Fibroblast of skin of scalp (primary cell): Measurements from ENCODE around the gene NPDC1.

ENCODE experiments used
- DNase-seq: peaks from one replicate; pipeline ENCODE4 v3.0.0-alpha.2; 2013

Gene NPDC1

DNA sequence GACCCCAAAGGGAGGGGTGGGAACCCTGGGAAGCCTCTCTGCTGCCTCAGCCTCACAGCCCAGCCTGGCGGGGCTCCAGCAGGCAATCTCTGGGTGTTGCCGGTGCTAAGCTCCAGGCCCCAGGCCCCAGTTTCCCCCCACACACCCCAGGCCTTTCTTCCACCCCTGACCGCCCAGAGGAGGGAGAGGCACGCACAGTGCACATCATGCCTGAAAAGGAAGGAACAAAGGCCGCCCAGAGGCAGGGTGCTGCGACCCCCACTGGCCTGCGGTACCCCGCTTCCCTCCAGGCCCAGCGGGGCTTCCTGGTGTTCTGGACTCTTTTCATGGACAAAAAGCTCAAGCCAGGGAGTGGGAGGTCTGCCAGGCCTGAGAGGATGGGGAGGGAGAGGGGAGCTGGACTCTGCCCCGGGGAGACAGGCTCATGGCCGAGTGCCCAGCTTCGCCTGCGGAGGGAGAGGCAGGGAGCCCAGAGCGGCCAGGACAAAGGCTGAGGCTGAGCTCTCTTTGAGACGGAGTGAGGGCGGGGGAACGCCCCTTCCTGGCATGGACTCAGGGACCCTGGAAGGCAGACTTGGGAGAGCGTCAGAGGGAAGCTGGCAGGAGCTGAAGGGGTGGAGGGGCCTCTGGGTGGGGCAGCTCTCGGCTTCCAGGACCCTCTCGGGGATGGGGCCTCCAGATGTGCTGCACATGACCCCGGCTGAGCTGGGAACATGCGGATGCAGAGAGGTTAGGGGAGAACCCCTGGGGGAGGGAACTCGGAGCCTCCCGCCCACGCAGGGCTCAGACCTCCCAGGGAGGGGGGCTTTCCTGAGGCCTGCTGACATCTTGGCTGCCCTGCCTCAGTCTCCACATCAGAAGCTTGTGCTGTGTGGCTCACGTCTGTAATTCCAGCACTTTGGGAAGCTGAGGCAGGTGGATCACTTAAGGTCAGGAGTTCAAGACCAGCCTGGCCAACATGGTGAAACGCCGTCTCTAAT is 9.7 kb upstream of the NPDC1 start:
- peak; percentile 47 for DNase-seq

DNA sequence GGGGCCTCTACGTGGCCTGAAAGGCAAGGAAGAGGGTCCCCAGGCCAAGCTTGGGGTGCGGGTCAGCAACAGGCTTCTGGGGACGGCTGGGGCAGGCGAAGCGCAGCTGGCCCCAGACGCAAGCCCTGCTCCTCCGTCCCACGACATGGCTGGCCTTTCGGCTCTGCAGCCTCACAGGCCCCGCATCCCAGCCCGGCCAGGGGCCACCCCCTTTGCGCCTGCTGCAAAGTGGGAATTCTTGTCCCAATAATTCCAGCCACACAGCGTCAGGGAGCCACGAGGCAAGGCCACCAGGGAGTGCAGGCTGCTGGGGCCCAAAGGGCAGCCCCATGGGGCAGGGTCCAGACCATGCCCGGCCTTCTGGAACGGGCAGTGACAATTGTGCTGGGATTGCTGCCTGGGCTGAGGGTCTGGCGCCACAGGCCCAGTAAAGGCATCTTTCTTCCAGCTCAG is 9.0 kb upstream of the NPDC1 start:
- no peak for DNase-seq

DNA sequence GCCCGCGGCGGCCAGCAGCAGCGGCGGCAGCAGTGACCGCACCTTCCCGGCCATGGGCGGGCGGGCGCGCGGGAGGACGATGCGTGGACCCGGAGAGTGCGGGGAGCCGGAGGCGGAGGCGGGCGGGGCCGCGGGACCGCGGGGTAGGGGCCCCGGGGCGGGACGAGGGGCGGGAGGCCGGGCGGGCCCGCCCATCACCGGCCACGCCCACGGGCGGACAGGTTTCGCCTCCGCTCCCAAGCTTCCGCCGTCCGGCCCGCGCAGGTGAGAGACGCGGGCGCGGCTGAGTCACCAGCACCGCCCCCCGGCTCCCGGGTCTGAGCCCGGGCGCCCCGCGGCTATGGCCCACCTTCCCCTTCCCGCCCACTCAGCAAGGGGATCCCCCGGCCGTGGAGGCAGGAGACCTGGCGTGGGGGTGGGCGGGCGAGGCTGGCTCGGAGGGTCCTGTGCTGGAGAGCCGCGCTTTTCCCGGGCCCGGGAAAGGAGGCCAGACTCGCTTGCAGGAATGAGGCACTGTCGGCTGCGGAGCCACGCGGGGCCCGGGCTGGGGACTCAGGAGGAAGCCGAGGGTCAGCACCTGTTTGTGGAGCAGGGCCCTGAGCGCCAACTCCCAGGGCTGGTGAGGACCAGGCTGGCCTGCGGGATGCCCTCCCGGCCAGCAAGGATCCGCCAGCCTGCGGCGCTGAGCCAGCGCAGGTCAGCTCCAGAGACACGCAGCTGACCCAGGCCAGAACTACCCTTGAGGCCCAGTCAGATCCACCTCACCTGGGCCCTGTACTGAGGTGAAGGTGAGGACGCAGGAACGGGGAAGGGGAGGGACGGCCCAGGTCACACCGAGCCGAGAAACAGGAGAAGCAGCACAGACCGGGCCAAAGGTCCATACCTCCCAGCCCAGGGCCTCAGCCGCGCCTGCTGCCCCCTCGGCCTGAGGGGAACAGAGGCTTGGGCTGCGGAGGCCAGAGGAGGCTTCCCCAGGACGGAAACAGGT is 8.3 kb upstream of the NPDC1 start, which contains the start of gene ENTPD2:
TSS of gene ENTPD2 (minus strand) at position 118 of the 988 bp plus-strand sequence. CDS start at position 54, 64 bp downstream.
- no peak for DNase-seq

DNA sequence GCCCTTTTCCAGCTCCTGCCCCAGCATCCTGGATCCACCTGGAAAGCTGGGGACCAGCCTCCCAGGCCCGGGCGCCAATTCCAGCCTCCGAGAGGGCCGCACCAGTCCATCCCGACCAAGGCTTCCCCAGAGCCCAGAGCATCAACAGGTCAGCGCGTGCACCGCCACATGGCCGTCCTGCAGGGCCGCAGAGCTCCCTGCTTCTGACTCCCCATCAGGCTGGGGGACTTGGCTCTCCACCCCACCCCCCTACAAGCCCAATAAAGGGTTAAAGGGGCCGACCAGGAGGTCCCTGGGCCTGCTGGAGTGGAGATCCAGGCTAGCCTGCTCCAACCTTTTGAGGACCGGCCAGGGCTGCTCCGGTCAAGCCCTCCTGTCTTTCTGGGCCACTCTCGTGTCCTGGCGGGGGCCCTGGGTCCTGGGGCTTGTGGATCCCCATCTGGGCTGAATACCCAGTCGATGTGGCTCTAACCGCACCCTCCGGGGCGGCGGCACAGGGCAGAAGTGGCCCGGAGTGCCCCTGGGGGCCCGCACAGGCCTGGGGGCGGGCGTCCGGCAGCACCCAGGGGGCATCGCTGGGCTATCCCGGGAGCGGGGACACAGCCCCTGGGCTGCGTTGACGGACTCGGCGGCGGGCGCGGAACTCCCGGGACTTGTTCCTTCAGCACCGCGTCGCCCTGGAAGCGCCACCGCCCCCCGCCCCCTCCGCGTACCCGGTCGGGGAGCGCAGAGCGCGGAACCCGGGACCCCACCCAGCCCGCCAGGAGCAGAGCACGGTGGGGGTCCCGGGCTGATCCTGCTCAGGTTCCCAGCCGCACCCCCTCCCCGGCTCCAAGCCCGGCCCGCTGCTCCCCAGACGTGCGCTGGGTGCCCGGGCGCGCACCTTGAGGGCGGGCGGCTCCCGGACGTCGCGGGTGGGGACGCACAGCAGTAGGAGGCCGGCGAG is 7.3 kb upstream of the NPDC1 start:
- no peak for DNase-seq

DNA sequence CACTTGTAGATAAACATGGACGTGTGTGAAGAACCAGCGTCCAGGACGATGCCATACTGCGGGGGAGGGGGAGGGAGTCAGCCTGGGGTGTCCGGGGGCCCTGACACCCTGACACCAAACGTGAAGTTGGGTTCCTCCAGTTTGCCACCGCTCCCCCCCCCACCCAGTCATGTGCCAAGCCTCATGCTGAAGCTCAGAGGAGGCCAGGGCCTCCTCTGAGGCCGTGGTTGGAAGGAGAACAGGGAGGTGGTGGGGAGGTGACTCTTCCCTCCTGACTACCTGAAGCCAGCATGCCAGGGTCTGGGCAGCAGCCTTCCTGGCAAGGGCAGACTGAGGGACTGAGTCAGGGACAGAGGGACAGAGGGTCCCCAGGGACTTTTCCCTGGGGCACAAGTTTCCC is 6.3 kb upstream of the NPDC1 start:
- no peak for DNase-seq

DNA sequence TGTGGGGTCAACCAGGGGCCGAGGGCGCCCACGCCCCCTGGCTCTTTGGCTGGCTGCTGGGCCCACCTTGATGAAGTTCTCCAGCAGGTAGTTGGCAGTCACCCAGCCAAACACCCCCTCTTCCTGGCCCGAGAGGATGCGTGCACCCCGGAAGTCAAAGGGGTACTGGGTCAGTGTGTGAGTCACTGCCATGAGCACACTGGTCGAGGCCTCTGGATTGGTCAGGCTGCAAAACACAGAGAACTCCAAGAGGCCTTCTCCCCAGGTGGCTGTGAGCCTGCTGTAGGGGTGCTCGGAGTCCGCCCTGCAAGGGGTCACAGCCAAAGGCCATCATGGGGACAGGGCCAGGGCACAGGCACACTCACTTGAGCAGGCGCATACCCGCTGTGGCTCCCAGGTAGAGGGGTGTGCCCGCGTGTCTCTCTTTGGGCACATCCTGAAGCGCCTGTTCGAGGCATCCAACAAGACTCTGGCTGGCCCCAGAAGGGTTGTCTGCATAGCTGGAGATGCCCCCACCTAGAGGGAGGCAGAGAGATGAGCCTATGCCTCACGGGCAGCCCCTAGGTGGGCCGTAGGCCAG is 5.3 kb upstream of the NPDC1 start:
- DNase-seq, result no peak

DNA sequence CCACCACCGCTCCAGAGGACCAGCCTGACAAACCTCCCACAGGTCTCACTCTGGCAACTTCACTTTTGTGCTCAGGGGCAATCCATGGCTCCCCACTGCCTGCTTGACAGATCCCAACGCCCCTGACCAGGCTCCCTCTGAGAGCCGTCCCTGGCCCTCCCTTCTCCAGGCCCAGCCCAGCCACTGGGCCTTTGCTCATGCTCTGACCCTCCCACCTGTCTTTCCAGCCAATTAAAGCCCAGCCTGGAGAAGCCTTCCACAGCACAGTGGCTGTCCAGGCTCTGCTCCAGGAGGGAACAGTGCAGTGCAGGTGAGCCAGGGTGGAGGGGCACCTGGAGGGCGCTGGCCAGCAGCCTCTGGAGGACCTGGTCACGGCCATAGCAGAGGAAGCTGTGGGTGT is 4.6 kb upstream of the NPDC1 start:
- DNase-seq, result no peak

DNA sequence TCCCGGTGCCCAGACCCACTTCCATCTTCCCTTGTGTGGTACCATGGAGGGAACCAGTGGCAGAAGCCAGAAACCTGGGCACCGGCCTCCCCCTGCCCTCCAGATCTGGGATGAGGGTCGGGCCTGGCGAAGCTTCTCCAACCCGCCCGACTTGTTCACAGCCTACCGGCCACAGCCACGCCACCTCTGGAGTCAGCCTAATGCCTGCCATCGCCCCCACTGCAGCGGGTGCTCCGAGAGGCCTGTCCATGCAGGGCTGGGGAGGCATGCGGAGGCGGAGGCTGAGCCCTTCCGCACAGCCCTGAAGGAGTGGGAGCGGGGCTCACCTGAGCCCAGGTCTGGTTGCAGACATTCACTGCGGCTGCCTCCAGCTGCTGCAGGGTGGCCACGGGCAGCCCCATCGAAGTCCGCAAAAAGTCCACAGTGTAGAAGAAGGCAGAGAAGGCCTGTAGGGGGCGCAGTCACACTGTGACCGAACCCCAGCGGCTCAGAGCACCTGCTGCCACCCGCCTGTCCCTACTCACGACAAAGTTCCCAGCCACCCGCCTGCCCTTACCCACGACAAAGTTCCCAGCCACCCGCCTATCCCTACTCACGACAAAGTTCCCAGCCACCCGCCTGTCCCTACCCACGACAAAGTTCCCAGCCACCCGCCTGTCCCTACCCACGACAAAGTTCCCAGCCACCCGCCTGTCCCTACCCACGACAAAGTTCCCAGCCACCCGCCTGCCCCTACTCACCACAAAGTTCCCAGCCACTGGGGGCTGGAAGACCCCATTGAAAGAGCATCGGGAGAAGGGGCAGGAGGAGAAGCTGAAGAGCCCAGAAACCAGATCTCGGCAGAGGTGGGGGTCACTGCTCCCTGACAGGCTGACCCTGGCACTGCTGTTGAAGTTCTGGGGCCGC is 3.8 kb upstream of the NPDC1 start:
- no peak for DNase-seq

DNA sequence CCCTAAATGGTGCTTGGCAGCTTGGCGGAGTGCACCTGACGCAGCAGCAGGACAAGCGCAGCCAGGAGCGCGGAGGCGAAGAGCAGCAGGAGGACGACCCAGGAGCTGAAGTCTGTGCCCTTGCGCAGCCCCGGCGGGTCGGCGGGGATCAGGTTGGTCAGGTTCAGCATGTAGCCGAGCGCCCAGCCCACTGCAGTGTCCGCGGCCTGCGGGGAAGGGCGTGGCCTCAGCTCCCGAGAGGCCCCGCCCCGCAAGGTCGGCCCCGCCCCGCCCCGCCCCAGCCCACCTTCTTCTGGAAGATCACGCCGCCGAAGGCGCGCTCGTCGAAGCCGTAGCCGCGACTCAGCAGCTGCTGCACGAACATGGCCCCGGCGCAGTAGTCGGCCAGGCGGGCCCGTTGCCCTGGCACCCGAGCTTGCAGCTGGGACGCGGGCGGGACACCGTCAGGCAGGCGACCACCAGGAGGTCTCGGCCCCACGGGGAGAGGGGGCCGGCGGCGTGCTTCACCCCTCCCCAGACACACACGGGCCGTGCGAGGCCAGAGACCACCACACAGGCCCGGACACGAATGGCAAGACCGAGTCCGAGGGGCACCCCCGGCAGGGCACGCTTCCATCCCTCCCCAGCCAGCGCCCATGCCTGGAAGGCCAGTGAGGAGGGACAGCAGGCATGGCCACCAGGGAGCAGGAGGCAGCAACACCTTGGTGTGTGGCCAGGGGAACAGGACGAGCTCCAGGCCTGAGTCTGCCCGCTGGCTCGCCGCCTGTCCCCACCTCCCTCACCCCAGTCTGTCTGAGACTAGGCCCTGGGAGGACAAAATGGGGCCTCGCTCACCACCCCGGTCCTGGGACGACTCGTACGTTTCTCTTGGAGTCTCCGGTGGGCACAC is 2.9 kb upstream of the NPDC1 start:
- no peak for DNase-seq

DNA sequence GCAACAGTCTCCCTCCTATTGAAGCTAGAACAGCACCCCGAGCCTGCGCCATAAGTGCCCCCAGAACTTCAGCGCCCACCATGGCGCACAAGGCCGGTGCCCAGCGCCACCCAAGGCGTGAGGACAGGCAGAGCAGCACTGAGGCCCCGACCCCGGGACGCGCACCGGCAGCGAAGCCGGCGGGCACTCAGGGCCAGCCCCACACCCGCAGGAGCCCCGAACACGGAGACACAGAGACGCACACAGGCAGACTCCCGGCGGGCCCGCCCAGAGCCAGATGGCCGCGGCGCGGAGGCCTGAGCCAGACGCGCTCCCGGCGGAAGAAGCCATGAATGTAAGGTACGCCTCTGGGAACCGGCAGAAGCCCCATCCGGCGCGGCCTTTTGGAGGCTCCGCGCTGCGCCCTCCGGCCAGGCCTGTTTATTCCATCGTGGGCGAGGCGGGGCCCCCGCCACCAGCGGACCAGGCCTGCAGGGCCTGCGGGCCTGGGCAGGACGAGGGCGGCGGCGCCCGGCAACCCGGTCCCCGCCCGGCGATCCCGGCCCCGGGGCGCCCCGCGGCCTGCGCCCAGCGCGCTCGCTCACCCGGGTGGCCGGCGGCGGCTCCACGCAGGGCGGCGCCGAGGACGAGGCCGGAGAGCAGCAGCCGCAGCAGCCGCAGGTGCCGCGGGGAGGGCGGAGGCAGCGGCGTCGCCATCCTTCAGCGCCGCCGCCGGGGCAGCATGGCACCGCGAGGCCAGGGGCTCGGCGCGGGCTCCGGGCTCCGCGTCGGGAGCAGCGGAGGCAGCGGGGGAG is 486 bp downstream of the NPDC1 start:
- DNase-seq, result no peak

DNA sequence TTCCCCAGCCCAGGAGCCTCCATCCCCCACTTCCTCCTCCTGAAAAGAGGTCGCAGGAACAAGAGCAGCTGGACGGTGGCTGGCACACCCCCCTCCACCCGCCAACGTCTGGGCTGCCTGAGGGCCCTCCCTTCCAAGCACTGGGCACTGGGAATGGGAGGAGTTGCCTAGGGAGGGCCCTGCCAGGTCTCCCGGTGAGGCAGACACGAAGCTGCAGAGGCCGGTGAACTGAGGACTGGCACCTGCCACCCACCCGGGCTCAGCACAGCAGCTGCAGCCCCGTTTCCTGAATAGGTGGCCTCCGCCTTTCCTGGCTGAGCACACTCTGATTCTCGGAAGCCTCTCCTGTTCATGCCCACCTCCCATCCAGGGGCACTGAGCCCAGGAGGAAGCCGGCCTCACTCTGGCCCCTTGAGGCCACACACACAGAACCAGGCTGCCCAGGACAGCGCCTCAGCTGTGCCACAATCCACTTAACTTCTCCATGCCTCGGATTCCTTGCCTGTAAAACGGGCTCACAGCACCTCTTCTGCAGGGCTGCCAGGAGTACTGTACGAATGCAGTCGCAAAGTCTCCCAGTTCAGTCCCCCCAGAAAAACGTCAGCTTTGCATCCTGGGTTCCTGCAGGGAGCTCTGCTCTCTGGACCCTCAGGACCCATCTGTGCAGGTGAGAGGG is 1.3 kb downstream of the NPDC1 start:
- DNase-seq, result no peak

DNA sequence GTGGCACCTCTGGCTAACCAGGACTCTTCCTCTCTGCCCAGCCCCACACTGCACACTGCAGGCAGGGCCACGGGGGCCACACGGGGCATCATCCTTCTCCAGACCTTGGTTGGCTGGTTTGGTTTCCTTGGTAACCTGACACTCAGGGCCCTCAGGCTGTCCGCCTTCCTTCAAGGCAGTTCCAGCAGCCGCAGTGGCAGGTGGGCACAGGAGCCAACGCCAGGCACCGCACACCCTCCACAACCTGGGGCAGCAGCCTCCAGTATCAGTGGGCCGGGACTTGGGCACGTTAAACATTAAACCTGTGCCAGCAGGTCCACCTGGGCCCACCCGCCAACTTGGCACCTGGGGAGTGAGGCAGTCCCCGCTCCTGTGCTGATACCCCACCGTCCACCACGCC is 1.9 kb downstream of the NPDC1 start:
- DNase-seq, result no peak

DNA sequence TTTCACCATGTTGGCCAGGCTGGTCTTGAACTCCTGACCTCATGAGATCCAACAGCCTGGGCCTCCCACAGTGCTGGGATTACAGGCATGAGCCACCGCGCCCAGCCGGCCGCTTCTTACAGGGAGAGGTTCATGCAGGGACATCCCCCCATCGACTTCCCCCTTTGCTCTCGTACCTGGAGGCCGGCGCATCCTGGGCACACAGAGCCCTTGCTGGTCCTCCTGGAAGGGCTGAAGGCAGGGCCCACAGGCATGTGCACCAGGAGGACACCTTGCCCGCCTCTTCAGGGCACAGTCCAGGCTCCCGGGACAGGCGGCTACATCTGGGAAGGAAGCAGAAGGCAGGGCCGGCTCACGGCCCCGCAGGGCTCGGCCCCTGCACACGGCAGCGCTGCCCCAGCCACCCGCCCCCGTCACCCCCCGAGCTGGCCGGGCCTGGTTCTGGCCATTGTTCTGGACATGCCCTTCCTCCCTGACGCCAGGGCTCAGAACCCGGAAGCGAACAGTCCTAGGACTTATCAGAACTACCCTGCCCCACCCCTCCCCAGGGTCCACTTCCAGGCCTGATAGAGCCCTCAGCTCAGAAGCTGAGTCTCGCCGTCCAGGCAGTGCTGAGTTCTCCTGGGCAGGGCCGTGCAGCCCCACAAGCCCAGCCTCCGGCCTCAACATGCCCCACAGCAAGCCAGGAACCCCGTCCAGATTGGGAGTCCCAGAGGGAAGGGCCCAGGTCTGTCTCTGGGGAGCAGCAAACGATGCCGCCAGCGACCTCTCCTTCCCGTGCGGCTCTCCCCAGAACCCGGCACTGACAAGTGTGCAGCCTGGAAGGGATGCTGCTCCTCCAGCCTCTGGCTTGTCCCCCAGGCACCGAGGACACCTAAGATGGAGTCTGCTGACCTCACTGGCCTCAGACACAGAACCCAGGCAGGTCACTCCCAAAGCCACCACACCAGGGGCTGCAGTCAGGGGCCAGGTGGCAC is 2.9 kb downstream of the NPDC1 start:
- DNase-seq, result no peak

DNA sequence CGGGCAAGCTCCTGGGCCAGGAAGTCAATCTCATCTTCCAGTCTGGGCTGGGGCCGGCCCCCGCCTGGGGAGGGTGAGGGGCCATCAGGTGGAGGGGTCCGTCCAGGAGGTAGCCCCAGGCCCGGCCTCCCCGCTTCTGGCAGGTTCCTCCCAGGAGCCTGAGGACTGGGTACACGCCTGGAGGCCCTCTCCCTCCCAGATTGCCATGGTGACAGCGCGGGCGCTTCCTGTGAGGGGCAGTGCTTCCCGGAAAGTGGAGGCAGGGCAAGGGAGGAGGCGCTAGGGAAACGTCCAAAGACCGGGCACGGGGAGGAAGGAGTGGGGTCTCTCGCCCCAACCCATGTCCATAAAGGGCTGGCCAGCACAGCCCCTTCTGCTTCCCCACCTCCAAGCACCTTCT is 4.9 kb downstream of the NPDC1 start:
- DNase-seq, result no peak

DNA sequence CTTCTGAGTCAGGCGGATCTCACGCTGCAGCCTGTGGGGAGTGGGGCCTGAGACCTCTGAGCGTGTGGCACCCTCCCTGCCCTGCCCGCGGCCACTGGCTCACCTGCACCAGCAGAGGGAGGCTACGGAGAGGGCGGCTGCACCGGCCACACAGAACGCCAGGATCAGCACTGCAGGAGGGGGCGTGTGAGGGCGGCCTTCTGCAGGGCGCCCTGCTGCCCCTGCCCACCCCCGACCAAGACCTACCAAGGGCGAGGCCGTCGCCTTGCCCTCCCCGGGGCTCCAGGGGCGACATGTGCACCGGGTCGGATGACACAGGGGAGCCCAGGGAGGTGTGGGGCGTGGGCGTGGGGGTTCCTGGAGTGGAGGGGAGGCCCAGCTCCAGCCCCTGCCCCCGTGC is 5.4 kb downstream of the NPDC1 start:
- DNase-seq, result no peak

DNA sequence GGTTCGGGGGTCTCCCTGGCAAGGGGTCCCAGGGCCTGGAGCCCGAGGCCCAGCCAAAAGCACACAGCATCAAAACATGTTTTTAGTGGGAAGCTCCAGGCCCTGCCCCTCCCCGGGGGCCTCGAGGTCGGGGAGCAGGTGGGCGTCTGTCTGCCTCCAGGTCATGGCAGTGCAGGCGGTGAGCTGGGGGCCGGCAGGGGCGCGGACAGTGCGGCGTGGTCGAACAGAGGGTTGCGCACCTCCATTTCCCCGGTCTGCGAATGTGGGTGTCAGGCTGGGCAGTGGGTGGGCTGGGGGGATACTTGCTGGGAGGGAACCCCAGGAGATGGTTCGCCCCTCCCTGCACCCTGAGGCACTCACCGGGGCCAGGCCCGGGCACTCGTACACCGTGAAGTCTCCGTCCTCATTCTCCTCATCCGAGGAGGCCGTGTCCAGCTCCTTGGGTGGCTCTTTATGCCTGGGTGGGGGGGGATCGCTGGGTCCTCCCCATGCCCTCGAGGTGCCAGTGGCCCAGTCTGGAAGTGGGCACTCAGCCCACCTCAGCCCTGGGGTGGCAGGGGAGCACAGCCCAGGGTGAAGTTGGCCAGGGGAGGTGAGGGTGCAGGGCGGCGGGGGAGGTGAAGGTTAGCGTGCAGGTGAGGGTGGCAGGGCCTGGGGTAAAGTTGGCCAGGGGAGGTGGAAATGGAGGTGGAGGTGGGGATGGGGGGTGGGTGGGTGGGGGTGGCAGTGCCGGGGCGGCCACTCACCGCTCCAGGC is 6.2 kb downstream of the NPDC1 start:
- no peak for DNase-seq
